Neural progenitor cell (in vitro differentiated cells): ENCODE data around the gene FGF2. TPM values are rescaled to one million over a fixed set of nuclear protein-coding genes. Genes with fewer than 3 reads are reported as not detected.
A peak's percentile ranks its signal among the peaks of the same experiment; 100 is the strongest.

ENCODE experiments used
- DNase-seq: peaks from one replicate; pipeline ENCODE4 v3.0.0-alpha.2; 2016; ENCODE audit warnings: low spot score
- H2AFZ ChIP-seq: fragments of 200-600 bp; sonication (generic); replicated peaks from 2 replicates; pipeline ENCODE4 v1.6.1; 2016; ENCODE audit warnings: antibody characterized with exemption
- H3F3A ChIP-seq: fragments of 200-600 bp; sonication (generic); 2 replicates; pipeline ENCODE4 v1.6.1; 2016; ENCODE audit warnings: antibody characterized with exemption, low read depth
- H3K27ac ChIP-seq: fragments of 200-600 bp; sonication (generic); 2 replicates; pipeline ENCODE4 v1.5.1; 2016; ENCODE audit warnings: mild to moderate bottlenecking
- H3K27me3 ChIP-seq: fragments of 200-600 bp; sonication (generic); 2 replicates; pipeline ENCODE4 v1.6.1; 2016; ENCODE audit warnings: mild to moderate bottlenecking, moderate library complexity
- H3K36me3 ChIP-seq: fragments of 200-600 bp; sonication (generic); 2 replicates; pipeline ENCODE4 v1.5.1; 2016
- H3K4me1 ChIP-seq: fragments of 200-600 bp; sonication (generic); 2 replicates; pipeline ENCODE4 v1.6.1; 2016; ENCODE audit warnings: mixed run types
- H3K4me2 ChIP-seq: fragments of 200-600 bp; sonication (generic); 2 replicates; pipeline ENCODE4 v1.6.1; 2016
- H3K4me3 ChIP-seq: fragments of 200-600 bp; sonication (generic); 2 replicates; pipeline ENCODE4 v1.5.1; 2016
- H3K79me2 ChIP-seq: fragments of 200-600 bp; sonication (generic); 2 replicates; pipeline ENCODE4 v1.6.1; 2016; ENCODE audit warnings: low read depth
- H3K9ac ChIP-seq: fragments of 200-600 bp; sonication (generic); 2 replicates; pipeline ENCODE4 v1.6.1; 2016
- H3K9me3 ChIP-seq: fragments of 200-600 bp; sonication (generic); 2 replicates; pipeline ENCODE4 v1.5.1; 2016; ENCODE audit warnings: low read depth
- H4K20me1 ChIP-seq: fragments of 200-600 bp; sonication (generic); 2 replicates; pipeline ENCODE4 v1.6.1; 2016; ENCODE audit warnings: low read depth
- H3K27ac Mint-ChIP-seq: 3 replicates; pipeline ENCODE4 v1.8.0; 2021; ENCODE audit warnings: mixed read lengths
- H3K27me3 Mint-ChIP-seq: 2 replicates; pipeline ENCODE4 v1.8.0; 2022; ENCODE audit warnings: low read depth, mild to moderate bottlenecking, inconsistent platforms, moderate library complexity, mixed read lengths; ENCODE audit not compliant: insufficient read depth
- H3K36me3 Mint-ChIP-seq: 3 replicates; pipeline ENCODE4 v1.8.0; 2021; ENCODE audit warnings: mixed read lengths
- H3K4me1 Mint-ChIP-seq: 3 replicates; pipeline ENCODE4 v1.8.0; 2021; ENCODE audit warnings: mixed read lengths
- H3K4me3 Mint-ChIP-seq: 3 replicates; pipeline ENCODE4 v1.8.0; 2021; ENCODE audit warnings: mild to moderate bottlenecking, moderate library complexity, mixed read lengths
- H3K9me3 Mint-ChIP-seq: 3 replicates; pipeline ENCODE4 v1.8.0; 2020; ENCODE audit warnings: mixed read lengths
- EZH2 ChIP-seq: fragments of 200-600 bp; sonication (generic); IDR thresholded peaks from 2 replicates; pipeline ENCODE4 v1.6.1; 2017; ENCODE audit warnings: antibody characterized with exemption, mild to moderate bottlenecking, moderate library complexity
- EZH2phosphoT487 ChIP-seq: fragments of 200-600 bp; sonication (generic); IDR thresholded peaks from 2 replicates; pipeline ENCODE4 v1.6.1; 2017; ENCODE audit warnings: antibody characterized with exemption
- total RNA-seq: library from RNA; depleted of rRNA; stranded (reverse); fragments of >200 nt; gene quantifications from 2 replicates; pipeline ENCODE4 v1.2.3, GENCODE V29; 2015; ENCODE audit warnings: low replicate concordance
- TF ChIP-seq, protein P1 (sequence below): fragments of 200-600 bp; sonication (generic); IDR thresholded peaks from 2 replicates; pipeline ENCODE4 v1.5.1; 2017; ENCODE audit warnings: antibody characterized with exemption, mild to moderate bottlenecking

Gene FGF2
- total RNA-seq, 1 donor from 2014 or later = 43.8 TPM

GRCh38 chr4:122788935-122789334, 37.7 kb upstream of the FGF2 start:
- no peaks in the 10 kb centered on the region for H3K79me2 ChIP-seq
- H3K9ac ChIP-seq = no peak overlapping the region
- peaks cover 9% of the 10 kb centered on the region for H3K4me1 ChIP-seq
- no peaks in the 10 kb centered on the region for H3K36me3 ChIP-seq
- peak overlapping the region; percentile 57 for H2AFZ ChIP-seq
- no peak overlapping the region for H3K4me2 ChIP-seq
- no peak overlapping the region for H3K4me3 ChIP-seq
- Mint-ChIP-seq H3K4me3 (no peak overlapping the region), H3K27ac (no peak overlapping the region), H3K27me3 (no peaks in the 10 kb centered on the region), H3K4me1 (peaks cover 3% of the 10 kb centered on the region), H3K9me3 (no peaks in the 10 kb centered on the region), H3K36me3 (no peaks in the 10 kb centered on the region)
- H4K20me1 ChIP-seq = no peaks in the 10 kb centered on the region
- TF ChIP-seq EZH2 (no peak), EZH2phosphoT487 (no peak)
- TF ChIP-seq, protein P1, sequence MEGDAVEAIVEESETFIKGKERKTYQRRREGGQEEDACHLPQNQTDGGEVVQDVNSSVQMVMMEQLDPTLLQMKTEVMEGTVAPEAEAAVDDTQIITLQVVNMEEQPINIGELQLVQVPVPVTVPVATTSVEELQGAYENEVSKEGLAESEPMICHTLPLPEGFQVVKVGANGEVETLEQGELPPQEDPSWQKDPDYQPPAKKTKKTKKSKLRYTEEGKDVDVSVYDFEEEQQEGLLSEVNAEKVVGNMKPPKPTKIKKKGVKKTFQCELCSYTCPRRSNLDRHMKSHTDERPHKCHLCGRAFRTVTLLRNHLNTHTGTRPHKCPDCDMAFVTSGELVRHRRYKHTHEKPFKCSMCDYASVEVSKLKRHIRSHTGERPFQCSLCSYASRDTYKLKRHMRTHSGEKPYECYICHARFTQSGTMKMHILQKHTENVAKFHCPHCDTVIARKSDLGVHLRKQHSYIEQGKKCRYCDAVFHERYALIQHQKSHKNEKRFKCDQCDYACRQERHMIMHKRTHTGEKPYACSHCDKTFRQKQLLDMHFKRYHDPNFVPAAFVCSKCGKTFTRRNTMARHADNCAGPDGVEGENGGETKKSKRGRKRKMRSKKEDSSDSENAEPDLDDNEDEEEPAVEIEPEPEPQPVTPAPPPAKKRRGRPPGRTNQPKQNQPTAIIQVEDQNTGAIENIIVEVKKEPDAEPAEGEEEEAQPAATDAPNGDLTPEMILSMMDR = no peak
- no peak for DNase-seq
- H3K27me3 ChIP-seq = no peaks in the 10 kb centered on the region
- H3K27ac ChIP-seq = no peak overlapping the region
- no peaks in the 10 kb centered on the region for H3K9me3 ChIP-seq
- H3F3A ChIP-seq = peaks cover 9% of the 10 kb centered on the region

DNA sequence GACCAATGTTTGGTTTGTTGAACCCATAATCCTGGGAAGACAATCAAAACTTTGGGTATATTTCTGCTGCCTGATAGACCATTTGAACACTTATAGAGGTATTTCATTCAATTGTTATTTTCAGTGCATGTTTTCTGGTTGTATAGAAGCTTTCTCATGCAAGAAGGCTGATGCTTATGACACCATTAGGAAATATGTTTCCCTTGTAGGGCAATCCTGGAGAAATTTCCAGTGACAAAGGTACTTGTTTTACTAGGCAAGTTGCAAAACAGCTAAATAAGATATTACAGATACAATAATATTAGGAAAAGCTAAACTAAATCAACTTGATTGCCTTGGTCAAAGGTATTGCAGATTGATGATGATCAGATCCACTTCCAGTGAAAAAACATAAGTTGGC, 32.8 kb upstream of the FGF2 start:
- Histone ChIP-seq H3K27me3 (no peaks in the 10 kb centered on the region), H3K9me3 (no peaks in the 10 kb centered on the region), H3K4me3 (no peak overlapping the region), H2AFZ (no peak overlapping the region), H4K20me1 (no peaks in the 10 kb centered on the region), H3K27ac (no peak overlapping the region), H3F3A (peaks cover 4% of the 10 kb centered on the region), H3K4me2 (no peak overlapping the region), H3K9ac (no peak overlapping the region), H3K4me1 (peaks cover 16% of the 10 kb centered on the region), H3K79me2 (no peaks in the 10 kb centered on the region), H3K36me3 (peaks cover under 1% of the 10 kb centered on the region)
- H3K27me3 Mint-ChIP-seq = no peaks in the 10 kb centered on the region
- H3K36me3 Mint-ChIP-seq = no peaks in the 10 kb centered on the region
- H3K27ac Mint-ChIP-seq = no peak overlapping the region
- H3K4me1 Mint-ChIP-seq = peaks cover 6% of the 10 kb centered on the region
- DNase-seq = no peak
- no peak overlapping the region for H3K4me3 Mint-ChIP-seq
- TF ChIP-seq EZH2phosphoT487 = no peak
- no peak for TF ChIP-seq EZH2
- TF ChIP-seq, protein P1 = no peak
- H3K9me3 Mint-ChIP-seq = no peaks in the 10 kb centered on the region

- Histone ChIP-seq H3K9ac (no peak overlapping the region), H4K20me1 (no peaks in the 10 kb centered on the region), H3K27me3 (no peaks in the 10 kb centered on the region), H3K4me1 (peaks cover 13% of the 10 kb centered on the region), H3K4me2 (no peak overlapping the region), H3K9me3 (no peaks in the 10 kb centered on the region), H3K27ac (peak overlapping the region; percentile 18), H3K79me2 (no peaks in the 10 kb centered on the region), H3K36me3 (peaks cover 3% of the 10 kb centered on the region), H3K4me3 (no peak overlapping the region), H3F3A (peaks cover 4% of the 10 kb centered on the region), H2AFZ (peak overlapping the region; percentile 97)
- H3K4me1 Mint-ChIP-seq = peaks cover 6% of the 10 kb centered on the region
- no peaks in the 10 kb centered on the region for H3K9me3 Mint-ChIP-seq
- no peak overlapping the region for H3K27ac Mint-ChIP-seq
- H3K36me3 Mint-ChIP-seq = no peaks in the 10 kb centered on the region
- H3K4me3 Mint-ChIP-seq = no peak overlapping the region
- no peaks in the 10 kb centered on the region for H3K27me3 Mint-ChIP-seq
- DNase-seq = no peak
- TF ChIP-seq EZH2 (no peak), EZH2phosphoT487 (no peak)
- TF ChIP-seq, protein P1 = no peak
These were observed 29.7 kb upstream of the FGF2 start for GRCh38 chr4:122796801-122797404.
